IPS-11a (cell line): ENCODE results near the gene CFAP44.
"Not testable (repeated sequence)": the region's sequence is repeated elsewhere in the genome, so short reads cannot be mapped to it uniquely, and the experiment has no call there.

ENCODE experiments used
- H3K4me3 ChIP-seq: one replicate; pipeline ENCODE4 v1.5.1; 2013; ENCODE audit warnings: low read depth, low read length, control low read depth

The CFAP44 gene

GRCh38 chr3:113441051-113441770, at the start of gene CFAP44:
Gene CFAP44, minus strand, starts transcription at chr3:113441493. Its CDS starts 7,829 bp downstream, at chr3:113433664.
- H3K4me3 ChIP-seq = peak within 1 kb of the TSS; percentile 21

DNA sequence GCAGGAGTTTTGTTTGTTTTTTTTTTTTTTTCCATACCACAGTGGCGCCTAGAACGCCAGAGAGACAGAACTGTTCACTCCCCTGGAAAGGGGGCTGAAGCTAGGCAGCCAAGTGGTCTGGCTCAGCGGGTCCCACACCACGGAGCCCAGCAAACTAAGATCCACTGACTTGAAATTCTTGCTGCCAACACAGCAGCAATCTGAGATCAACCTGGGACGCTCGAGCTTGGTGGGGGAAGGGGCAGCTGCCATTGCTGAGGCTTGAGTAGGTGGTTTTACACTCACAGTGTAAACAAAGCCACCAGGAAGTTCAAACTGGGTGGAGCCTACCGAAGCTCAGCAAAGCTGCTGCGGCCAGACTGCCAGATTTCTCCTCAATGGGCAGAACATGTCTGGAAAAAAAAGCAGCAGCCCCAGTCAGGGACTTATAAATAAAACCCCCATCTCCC, 43.9 kb upstream of the CFAP44 start:
- no peak overlapping the region for H3K4me3 ChIP-seq

DNA sequence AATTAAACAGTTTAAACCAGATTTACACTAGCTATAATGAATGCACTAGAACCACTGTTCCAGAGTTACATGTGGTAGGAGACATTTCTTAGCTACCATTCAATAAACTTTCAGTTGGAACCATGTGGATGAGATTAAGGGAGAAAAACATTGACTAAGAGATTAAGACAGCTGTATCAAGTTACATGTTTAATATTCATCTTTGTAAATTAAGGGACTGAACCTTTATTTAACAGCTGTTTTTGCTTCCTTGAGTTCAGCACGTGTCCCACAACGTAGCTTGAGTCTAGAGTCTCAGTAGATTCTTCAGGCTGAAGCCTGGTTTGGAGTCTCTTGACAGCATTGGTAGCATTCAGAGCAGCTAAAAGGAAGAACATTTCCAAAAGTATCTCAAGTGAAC, 27.2 kb upstream of the CFAP44 start:
- no peak overlapping the region for H3K4me3 ChIP-seq

- H3K4me3 ChIP-seq = no peak overlapping the region
Measured at GRCh38 chr3:113461488-113461887, 20.2 kb upstream of the CFAP44 start.

DNA sequence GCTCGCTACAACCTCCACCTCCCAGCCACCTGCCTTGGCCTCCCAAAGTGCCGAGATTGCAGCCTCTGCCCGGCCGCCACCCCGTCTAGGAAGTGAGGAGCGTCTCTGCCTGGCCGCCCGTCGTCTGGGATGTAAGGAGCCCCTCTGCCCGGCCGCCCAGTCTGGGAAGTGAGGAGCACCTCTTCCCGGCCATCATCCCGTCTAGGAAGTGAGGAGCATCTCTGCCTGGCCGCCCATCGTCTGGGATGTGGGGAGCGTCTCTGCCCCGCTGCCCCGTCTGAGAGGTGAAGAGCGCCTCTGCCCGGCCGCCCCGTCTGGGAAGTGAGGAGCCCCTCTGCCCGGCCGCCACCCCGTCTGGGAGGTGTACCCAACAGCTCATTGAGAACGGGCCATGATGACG, 17.3 kb upstream of the CFAP44 start:
- not testable (repeated sequence) for H3K4me3 ChIP-seq

GRCh38 chr3:113455446-113455845, 14.2 kb upstream of the CFAP44 start:
- H3K4me3 ChIP-seq = no peak overlapping the region

- H3K4me3 ChIP-seq = no peak overlapping the region
Measured at GRCh38 chr3:113454630-113455029, 13.3 kb upstream of the CFAP44 start.

- H3K4me3 ChIP-seq = no peak overlapping the region
Measured at GRCh38 chr3:113454057-113454456, 12.8 kb upstream of the CFAP44 start.

GRCh38 chr3:113450911-113451310, 9.6 kb upstream of the CFAP44 start:
- no peak overlapping the region for H3K4me3 ChIP-seq

DNA sequence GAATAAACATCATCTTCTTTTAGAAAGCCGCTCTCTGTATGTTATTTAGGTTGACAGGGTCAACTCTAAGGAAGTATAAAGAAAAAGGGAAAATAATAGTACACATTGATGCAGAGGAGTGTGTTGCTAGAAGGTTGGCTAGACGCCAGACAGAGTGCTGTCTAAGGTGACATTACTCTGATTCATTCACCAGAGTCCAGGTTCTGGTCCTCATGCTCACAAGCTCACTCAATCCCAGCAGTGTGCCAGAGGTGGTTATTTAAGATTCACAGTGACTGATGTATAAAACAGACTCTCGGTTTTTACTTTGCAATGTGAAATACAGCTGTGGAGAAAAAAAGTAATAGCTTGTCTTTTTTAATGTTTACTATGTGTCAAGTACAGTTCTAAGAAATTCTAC, 1.7 kb downstream of the CFAP44 start:
- H3K4me3 ChIP-seq = no peak overlapping the region

- no peak overlapping the region for H3K4me3 ChIP-seq
Measured at GRCh38 chr3:113438224-113438623, 3.1 kb downstream of the CFAP44 start.

DNA sequence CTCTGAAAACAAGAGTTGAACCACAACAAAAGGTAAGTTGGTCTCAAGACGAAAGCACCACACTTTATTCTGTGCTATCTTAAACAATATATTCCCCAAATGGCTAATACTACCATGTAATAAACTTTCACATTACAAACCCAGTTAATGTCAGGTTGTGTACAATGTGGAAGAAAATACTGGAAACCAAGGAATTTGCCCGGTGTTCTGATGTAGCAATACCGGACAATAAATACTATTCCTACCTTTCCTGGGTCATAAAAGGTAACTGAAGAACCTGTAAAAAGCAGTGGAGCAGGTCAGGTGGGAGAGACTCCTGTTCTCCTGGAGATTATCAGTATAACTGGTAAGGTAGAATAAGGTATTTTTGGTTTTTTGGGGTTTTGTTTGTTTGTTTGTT, 3.9 kb downstream of the CFAP44 start:
- no peak overlapping the region for H3K4me3 ChIP-seq

- no peak overlapping the region for H3K4me3 ChIP-seq
Measured at GRCh38 chr3:113436809-113437208, 4.5 kb downstream of the CFAP44 start.

- H3K4me3 ChIP-seq = no peak overlapping the region
Measured at GRCh38 chr3:113431811-113432210, 9.5 kb downstream of the CFAP44 start.

DNA sequence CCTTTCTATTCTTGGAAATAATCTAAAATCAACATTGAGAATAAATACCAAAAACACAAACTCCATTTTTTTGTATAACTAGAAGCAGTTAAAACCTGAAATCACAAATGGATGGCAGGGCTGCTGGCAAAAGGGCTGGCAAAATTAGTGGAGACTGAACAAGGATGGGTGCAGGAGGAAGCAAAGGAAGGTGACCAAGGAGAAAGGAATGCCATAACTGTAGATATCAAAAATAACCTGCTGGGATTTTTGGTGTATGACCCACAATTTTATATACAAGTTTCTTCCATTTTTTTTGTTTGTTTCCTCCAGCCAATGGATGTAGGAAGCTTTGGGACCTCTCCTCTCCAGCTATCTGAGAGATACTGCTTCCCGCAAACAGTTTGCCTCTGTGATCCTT, 12.7 kb downstream of the CFAP44 start:
- no peak overlapping the region for H3K4me3 ChIP-seq

DNA sequence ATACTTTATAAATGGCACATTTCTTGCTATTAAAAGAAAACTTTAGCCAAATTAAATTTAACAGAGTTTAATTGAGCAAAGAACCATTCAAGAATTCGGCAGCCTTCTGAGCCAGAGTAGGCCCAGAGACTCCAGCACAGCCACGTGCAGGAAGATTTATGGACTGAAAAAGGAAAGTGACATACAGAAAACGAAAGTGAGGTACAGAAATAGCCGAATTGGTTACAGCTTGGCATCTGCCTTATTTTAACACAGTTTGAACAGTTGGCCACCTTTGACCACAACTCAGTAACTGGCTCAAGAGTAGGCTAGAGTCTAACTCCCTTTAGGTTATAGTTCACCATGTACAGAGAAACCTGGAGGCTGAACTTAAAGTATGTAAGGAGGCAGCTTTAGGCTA, 17.6 kb downstream of the CFAP44 start:
- no peak overlapping the region for H3K4me3 ChIP-seq

GRCh38 chr3:113421082-113421481, 20.2 kb downstream of the CFAP44 start:
- no peak overlapping the region for H3K4me3 ChIP-seq

DNA sequence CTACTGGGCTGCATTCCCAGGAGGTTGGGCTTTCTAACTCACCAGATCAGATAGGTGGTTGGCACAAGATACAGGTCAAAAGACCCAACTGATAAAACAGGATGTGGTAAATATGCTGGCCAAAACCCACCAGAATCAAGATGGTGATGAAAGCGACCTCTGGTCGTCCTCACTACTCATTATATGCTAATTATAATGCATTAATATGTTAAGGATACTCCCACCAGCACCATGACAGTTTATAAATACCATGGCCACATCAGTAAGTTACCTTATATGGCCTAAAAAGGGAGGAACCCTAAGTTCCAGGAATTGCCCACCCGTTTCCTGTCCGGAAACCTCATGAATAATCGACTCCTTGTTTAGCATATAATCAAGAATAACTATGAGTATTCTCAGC, 31.6 kb downstream of the CFAP44 start:
- H3K4me3 ChIP-seq = no peak overlapping the region

DNA sequence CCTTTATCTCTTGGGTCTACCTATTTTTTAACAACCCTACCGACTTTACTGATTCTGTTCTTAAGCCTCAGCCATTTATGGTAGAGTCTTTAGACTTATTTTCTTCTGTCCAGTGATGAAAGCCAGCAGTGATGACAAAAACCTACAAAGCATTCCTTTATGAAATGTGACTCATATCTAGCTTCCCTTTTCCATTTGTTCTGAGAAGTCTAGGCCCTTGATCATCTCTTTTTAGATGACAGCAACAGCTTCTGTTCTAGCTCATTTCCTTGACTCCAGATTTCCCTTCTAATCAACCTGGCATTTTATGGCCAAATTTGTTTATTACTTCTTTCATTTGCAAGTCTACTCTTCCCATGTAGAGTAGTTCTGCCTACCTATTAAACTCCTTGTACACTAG, 36.1 kb downstream of the CFAP44 start:
- no peak overlapping the region for H3K4me3 ChIP-seq

- H3K4me3 ChIP-seq = no peak overlapping the region
Measured at GRCh38 chr3:113404637-113405036, 36.7 kb downstream of the CFAP44 start.
